GM12873 (cell line): ENCODE data around the gene PTPRN2.

Experiments
- TF ChIP-seq, protein P1 (sequence below): IDR thresholded peaks from 2 replicates; pipeline ENCODE4 v1.5.1; 2012; ENCODE audit warnings: low read depth, mild to moderate bottlenecking, moderate library complexity, low read length, control low read depth; ENCODE audit not compliant: insufficient read depth; ENCODE audit errors: missing control alignments

Gene PTPRN2

DNA sequence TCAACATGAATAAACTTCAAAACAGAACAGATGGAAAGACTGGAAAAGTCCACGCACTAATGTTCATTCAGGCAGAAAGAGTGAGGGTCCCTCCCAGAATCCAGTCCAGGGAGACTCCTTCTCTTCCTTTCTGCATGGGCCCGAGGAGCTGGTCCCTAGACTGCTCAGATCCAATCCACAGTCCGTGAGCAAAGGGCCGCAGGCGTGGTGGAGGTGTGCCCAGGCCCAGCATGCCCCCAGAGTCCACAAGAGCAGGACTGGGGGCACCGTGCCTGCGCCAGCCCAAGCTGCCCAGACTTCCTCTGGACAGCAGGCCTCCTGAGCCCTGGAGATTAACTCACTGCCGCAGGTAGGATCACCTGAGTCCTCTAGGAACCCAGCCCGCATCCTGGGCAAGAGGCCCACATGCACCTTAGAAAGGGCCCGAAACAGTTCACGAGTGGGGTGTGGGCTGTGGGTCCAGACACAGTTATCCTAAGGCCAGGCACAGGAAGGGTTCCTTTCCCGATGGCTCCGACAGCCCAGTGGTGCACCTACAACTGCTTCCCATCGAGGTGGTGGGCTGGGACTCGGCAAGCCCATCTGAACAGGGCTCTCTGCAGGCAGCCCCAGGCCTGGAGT lies 719.8 kb downstream of the PTPRN2 start:
- TF ChIP-seq, protein P1, sequence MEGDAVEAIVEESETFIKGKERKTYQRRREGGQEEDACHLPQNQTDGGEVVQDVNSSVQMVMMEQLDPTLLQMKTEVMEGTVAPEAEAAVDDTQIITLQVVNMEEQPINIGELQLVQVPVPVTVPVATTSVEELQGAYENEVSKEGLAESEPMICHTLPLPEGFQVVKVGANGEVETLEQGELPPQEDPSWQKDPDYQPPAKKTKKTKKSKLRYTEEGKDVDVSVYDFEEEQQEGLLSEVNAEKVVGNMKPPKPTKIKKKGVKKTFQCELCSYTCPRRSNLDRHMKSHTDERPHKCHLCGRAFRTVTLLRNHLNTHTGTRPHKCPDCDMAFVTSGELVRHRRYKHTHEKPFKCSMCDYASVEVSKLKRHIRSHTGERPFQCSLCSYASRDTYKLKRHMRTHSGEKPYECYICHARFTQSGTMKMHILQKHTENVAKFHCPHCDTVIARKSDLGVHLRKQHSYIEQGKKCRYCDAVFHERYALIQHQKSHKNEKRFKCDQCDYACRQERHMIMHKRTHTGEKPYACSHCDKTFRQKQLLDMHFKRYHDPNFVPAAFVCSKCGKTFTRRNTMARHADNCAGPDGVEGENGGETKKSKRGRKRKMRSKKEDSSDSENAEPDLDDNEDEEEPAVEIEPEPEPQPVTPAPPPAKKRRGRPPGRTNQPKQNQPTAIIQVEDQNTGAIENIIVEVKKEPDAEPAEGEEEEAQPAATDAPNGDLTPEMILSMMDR: no peak

DNA sequence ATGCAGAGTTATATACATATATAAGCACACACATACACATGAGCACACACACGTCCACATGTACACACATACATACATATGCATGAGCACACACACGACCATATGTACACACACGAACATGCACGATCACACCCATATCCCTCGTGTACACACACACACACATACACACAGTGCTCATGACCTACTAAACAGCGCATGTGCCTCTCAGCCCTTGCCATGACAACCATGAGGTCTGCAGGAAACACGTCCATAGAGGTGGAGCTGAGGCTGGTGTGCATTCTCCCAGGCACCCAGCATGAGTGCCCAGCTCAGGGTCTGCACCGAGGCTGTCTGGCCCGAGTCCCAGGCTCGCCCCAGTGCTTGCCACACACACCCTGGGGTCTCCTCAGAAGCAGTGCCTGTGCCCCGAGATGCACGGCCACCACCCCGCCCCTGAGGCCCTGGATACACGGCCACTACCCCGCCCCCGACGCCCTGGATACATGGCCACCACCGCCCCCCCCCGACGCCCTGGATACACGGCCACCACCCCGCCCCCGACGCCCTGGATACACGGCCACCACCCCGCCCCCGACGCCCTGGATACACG lies 721.2 kb downstream of the PTPRN2 start:
- TF ChIP-seq, protein P1: no peak

DNA sequence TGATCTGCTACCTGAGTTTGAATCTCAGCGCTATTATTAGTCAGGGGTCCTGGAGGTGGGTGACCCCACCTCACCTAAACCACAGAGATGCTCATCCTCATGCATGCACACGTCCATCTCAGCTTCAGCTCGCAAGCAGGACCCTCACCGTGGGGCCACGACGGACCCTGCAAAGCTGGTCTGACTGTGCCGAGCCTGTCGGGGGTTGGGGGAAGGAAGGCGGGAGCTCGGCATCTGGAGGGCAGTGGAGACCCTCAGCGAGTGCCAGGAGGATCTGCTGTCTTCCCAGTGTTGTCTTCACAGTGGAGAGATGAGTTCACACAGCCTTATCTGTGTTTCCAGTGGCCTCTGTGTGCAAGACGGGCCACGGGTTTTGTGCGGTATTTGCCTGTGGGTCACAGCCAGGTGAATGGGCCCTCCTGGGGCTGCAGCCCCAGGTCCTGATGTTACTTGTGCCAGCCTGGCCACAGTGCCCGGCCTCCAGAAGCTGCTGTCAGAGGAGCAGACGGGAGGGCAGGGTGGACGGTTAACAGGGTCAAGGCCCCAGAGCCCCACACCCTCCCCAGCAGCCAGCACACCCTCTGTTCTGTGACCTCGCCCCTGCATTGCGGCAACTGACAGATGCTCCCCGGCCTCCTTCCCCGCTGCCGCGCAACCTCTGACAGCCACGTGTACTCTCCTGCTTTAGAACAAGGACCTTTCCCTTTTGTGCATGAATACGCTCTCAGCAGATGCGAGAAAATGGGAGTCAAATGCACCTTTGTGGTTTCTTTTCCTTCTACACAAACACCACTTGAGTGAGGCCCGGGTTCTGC lies 722.1 kb downstream of the PTPRN2 start:
- TF ChIP-seq, protein P1: no peak

DNA sequence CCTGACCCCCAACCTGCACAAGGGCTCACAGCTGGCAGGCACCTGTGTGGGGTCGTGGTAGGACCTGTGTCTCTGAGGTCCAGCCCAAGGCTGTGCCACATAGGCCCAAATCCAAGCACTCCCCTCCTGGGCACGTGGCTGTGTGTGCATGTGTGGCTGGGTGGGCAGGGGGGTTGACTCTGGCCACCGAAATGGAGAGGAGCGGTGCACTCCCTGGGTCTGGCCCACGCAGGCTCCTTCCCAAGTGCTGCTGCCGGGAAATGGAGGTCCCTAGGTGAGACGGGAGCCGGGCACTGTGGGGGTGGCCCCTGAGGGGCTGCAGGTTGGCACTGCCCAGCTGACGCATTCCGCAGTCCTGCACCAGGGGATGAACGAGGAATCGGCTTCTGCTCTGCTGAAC lies 722.7 kb downstream of the PTPRN2 start:
- TF ChIP-seq, protein P1: no peak

- TF ChIP-seq, protein P1: no peak
Observed at GRCh38 chr7:157863906-157864810, 723.5 kb downstream of the PTPRN2 start.

GRCh38 chr7:157863176-157863575 lies 724.4 kb downstream of the PTPRN2 start:
- TF ChIP-seq, protein P1: no peak
